Stimulated activated CD8-positive, alpha-beta memory T cell treated with anti-CD3 and anti-CD28 coated beads, Interleukin-15, amount 100 ng/mL, for 24 hours (primary cell): Measurements from ENCODE around the gene PDZD4.

ENCODE experiments used
- DNase-seq: peaks from one replicate; pipeline ENCODE4 v3.0.0-alpha.2; 2020; ENCODE audit warnings: low read depth

PDZD4 gene

GRCh38 chrX:153867139-153867538 is 36.8 kb upstream of the PDZD4 start:
- DNase-seq: no peak

- no peak for DNase-seq
Observed at GRCh38 chrX:153866302-153867019, 36.1 kb upstream of the PDZD4 start.

- no peak for DNase-seq
Observed at GRCh38 chrX:153865685-153866084, 35.3 kb upstream of the PDZD4 start.

GRCh38 chrX:153865321-153865580 is 34.9 kb upstream of the PDZD4 start:
- no peak for DNase-seq

- DNase-seq: no peak
Observed at GRCh38 chrX:153864561-153865320, 34.4 kb upstream of the PDZD4 start.

- no peak for DNase-seq
Observed at GRCh38 chrX:153864101-153864500, 33.8 kb upstream of the PDZD4 start.

- no peak for DNase-seq
Observed at GRCh38 chrX:153863251-153863991, 33.1 kb upstream of the PDZD4 start.

GRCh38 chrX:153862369-153863250 is 32.3 kb upstream of the PDZD4 start:
- no peak for DNase-seq

GRCh38 chrX:153861733-153862310 is 31.5 kb upstream of the PDZD4 start:
- DNase-seq: no peak

GRCh38 chrX:153861151-153861550 is 30.8 kb upstream of the PDZD4 start:
- no peak for DNase-seq

GRCh38 chrX:153857348-153857903 is 27.1 kb upstream of the PDZD4 start:
- no peak for DNase-seq

- no peak for DNase-seq
Observed at GRCh38 chrX:153854702-153855101, 24.4 kb upstream of the PDZD4 start.

GRCh38 chrX:153853902-153854267 is 23.5 kb upstream of the PDZD4 start:
- no peak for DNase-seq

GRCh38 chrX:153853180-153853901 is 23.0 kb upstream of the PDZD4 start:
- DNase-seq: no peak

GRCh38 chrX:153851981-153852380 is 21.6 kb upstream of the PDZD4 start:
- no peak for DNase-seq

- DNase-seq: no peak
Observed at GRCh38 chrX:153848325-153848724, 18.0 kb upstream of the PDZD4 start.

GRCh38 chrX:153845842-153846241 is 15.5 kb upstream of the PDZD4 start:
- DNase-seq: no peak

GRCh38 chrX:153845195-153845594 is 14.9 kb upstream of the PDZD4 start:
- DNase-seq: no peak

- no peak for DNase-seq
Observed at GRCh38 chrX:153844509-153845082, 14.3 kb upstream of the PDZD4 start.

GRCh38 chrX:153836921-153837320 is 6.6 kb upstream of the PDZD4 start:
- DNase-seq: no peak

GRCh38 chrX:153832728-153833127 is 2.4 kb upstream of the PDZD4 start:
- DNase-seq: no peak
